GOT3 (cell line): Measurements from ENCODE around the gene ACP3.

Experiments
- DNase-seq: peaks from one replicate; lab custom pipeline; 2025; ENCODE audit warnings: mixed read lengths; lab: John Stamatoyannopoulos, UW

The ACP3 gene

GRCh38 chr3:132407025-132407424, 89.8 kb downstream of the ACP3 start:
- DNase-seq = no peak
